Transverse colon (tissue), 4 donors: ENCODE measurements around the gene TMEM114.

Experiments
- EP300 ChIP-seq: sonication (generic); formaldehyde crosslinking; IDR thresholded peaks from one replicate; pipeline ENCODE4 v1.6.1; 2017; ENCODE audit warnings: antibody characterized with exemption, low read depth
- POLR2A ChIP-seq: fragments of 450-650 bp; IDR thresholded peaks from one replicate; pipeline ENCODE4 v1.6.1; 2016; ENCODE audit warnings: antibody characterized with exemption, mild to moderate bottlenecking, moderate library complexity
- POLR2AphosphoS5 ChIP-seq, 3 donors: sonication (generic); formaldehyde crosslinking; IDR thresholded peaks; one replicate each; pipeline ENCODE4 v1.6.1; 2016; ENCODE audit warnings: antibody characterized with exemption in 3 of 3
- TF ChIP-seq, protein P1 (sequence below), 5 experiments: fragments of 200-600 bp in 3 of 5; fragments of 450-650 bp in 2 of 5; sonication (generic) in 3 of 5; IDR thresholded peaks; 1 replicate in 2 of 5; 2 replicates in 3 of 5; pipeline ENCODE4 v1.5.1; 2016 to 2017; ENCODE audit warnings: antibody characterized with exemption in 5 of 5, inconsistent platforms in 3 of 5, mild to moderate bottlenecking in 2 of 5, moderate library complexity in 1 of 5

DNA sequence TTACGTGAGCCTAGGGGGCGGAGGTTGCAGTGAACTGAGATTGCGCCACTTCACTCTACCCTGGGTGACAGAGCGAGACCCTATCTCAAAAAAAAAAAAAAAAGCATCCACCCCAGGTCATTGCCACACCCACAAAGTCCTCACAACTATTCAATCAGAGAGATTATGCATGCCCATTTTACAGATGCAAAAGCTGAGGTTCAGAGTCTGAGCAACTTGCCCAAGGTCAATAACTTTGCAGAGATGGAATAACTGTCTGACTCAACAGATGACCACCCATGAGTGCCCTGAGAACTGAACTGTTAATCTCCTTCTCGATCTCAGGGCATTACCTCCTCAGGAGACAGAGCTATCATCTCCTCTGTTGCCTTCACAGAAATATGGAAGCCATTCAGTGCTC is 5.5 kb upstream of the TMEM114 start:
- no peak for TF ChIP-seq POLR2AphosphoS5 (IDR thresholded peaks at IDR 0.05)
- no peak for TF ChIP-seq POLR2A
- TF ChIP-seq, protein P1, sequence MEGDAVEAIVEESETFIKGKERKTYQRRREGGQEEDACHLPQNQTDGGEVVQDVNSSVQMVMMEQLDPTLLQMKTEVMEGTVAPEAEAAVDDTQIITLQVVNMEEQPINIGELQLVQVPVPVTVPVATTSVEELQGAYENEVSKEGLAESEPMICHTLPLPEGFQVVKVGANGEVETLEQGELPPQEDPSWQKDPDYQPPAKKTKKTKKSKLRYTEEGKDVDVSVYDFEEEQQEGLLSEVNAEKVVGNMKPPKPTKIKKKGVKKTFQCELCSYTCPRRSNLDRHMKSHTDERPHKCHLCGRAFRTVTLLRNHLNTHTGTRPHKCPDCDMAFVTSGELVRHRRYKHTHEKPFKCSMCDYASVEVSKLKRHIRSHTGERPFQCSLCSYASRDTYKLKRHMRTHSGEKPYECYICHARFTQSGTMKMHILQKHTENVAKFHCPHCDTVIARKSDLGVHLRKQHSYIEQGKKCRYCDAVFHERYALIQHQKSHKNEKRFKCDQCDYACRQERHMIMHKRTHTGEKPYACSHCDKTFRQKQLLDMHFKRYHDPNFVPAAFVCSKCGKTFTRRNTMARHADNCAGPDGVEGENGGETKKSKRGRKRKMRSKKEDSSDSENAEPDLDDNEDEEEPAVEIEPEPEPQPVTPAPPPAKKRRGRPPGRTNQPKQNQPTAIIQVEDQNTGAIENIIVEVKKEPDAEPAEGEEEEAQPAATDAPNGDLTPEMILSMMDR (IDR thresholded peaks at IDR 0.05) = no peak
- TF ChIP-seq EP300 = no peak
